Psoas muscle (tissue), 8 donors: ENCODE results near the gene UIMC1. TPM values are rescaled to one million over a fixed set of nuclear protein-coding genes. Genes with fewer than 3 reads are reported as not detected.

Experiments used
- ATAC-seq, 4 donors: fragments of 200-7000 bp; cut with Tn5 transposase; one replicate each; pipeline ENCODE4 v1.9.1; 2020; ENCODE audit warnings: moderate library complexity in 3 of 4, mild to moderate bottlenecking in 2 of 4
- DNase-seq, 2 donors: peaks; one replicate each; pipeline ENCODE4 v3.0.0-alpha.2; 2020
- H3K27ac ChIP-seq: fragments of 200-600 bp; one replicate; pipeline ENCODE4 v1.8.0; 2022
- H3K27me3 ChIP-seq, 3 donors: fragments of 200-600 bp in 1 of 3; one replicate each; pipeline versions ENCODE4 v1.6.1 to v1.8.0; 2013 to 2022; ENCODE audit warnings: low read length in 2 of 3, mild to moderate bottlenecking in 2 of 3, moderate library complexity in 1 of 3; ENCODE audit not compliant: insufficient read depth in 3 of 3
- H3K36me3 ChIP-seq, 2 donors: fragments of 200-600 bp in 1 of 2; one replicate each; pipeline versions ENCODE4 v1.6.1 to v1.8.0; 2013 to 2022; ENCODE audit warnings: low read depth in 1 of 2, mild to moderate bottlenecking in 1 of 2, moderate library complexity in 1 of 2; ENCODE audit not compliant: insufficient read depth in 1 of 2
- H3K4me1 ChIP-seq: fragments of 200-600 bp; one replicate; pipeline ENCODE4 v1.8.0; 2022
- H3K4me3 ChIP-seq: fragments of 200-600 bp; one replicate; pipeline ENCODE4 v1.8.0; 2022; ENCODE audit warnings: mild to moderate bottlenecking
- H3K9me3 ChIP-seq: fragments of 200-600 bp; one replicate; pipeline ENCODE4 v1.8.0; 2022
- CTCF ChIP-seq: fragments of 200-600 bp; IDR thresholded peaks from one replicate; pipeline ENCODE4 v1.8.0; 2022; ENCODE audit warnings: antibody characterized with exemption
- WGBS, 3 donors: extraction: QIAGEN DNeasy Blood & Tissue Kit; methylation state at CpG; one replicate each; pipeline versions ENCODE4 v1.1.6 to v1.1.7; 2013; 5-methylcytosine and 5-hydroxymethylcytosine counted together
- intact Hi-C, 2 donors: fragments of 100-400 bp; cut with DNase I; formaldehyde crosslinking; loops; one replicate each; pipeline versions ENCODE4 v1.11.0 to v1.14.2; 2022
- polyA plus RNA-seq, 3 donors: library from polyadenylated mRNA; stranded (reverse); fragments of 200-250 nt; gene quantifications; one replicate each; pipeline ENCODE4 v1.2.3, GENCODE V29; 2013
- total RNA-seq, 4 donors: library from RNA; stranded (reverse); fragmentation: NEBNext Ultra II Directional in 2 of 4; extraction: Animal tissue kit (Norgen Biotek cat#: 25700) in 2 of 4; gene quantifications; one replicate each; pipeline versions ENCODE4 v1.2.1 to v1.2.4, GENCODE V29; 2021 to 2023
- donor health status: healthy with polysubstance abuse.
- donor health status: DM: no; HTN: no; CAD: no; lungs with moderate emphysema.
- donor health status: Bipolar disorder and iron deficiency.
- donor health status: healthy.
- donor health status: DM: yes; HTN: yes; CAD: no.
- donor health status: DM: no; HTN: no; CAD: no.
- donor health status: DM: no; HTN: no; CAD: no.
- donor health status: DM: yes; HTN: yes; CAD: no.

Gene UIMC1
- total and polyA plus RNA-seq, 7 donors, result 12.7 to 40.0 (median 26.1) TPM

GRCh38 chr5:177018341-177018740 lies 11.8 kb upstream of the UIMC1 start:
- H3K9me3 ChIP-seq, result no peaks in the 10 kb centered on the region
- no peak for DNase-seq
- WGBS, 3 donors, result 74 to 85% (median 80%) methylated on average over 2 of the region's 2 CpGs
- H3K27ac ChIP-seq, result no peak overlapping the region
- H3K27me3 ChIP-seq, result no peaks in the 10 kb centered on the region
- no peak for TF ChIP-seq CTCF
- H3K36me3 ChIP-seq, result no peaks in the 10 kb centered on the region
- intact Hi-C loops, result no loop called here
- peaks cover 1% of the 10 kb centered on the region for H3K4me1 ChIP-seq
- ATAC-seq, result no peak
- H3K4me3 ChIP-seq, result no peak overlapping the region

GRCh38 chr5:177015156-177015555 lies 8.6 kb upstream of the UIMC1 start:
- no peaks in the 10 kb centered on the region for H3K36me3 ChIP-seq
- H3K27ac ChIP-seq, result no peak overlapping the region
- intact Hi-C loops, result no loop called here
- DNase-seq, result no peak
- H3K4me1 ChIP-seq, result no peaks in the 10 kb centered on the region
- no peak for ATAC-seq
- no peaks in the 10 kb centered on the region for H3K27me3 ChIP-seq
- no peaks in the 10 kb centered on the region for H3K9me3 ChIP-seq
- WGBS, 3 donors, result 91 to 97% (median 92%) methylated on average over 4 of the region's 4 CpGs
- TF ChIP-seq CTCF, result no peak
- H3K4me3 ChIP-seq, result no peak overlapping the region

- no peaks in the 10 kb centered on the region for H3K27me3 ChIP-seq
- WGBS, 3 donors, result 94 to 96% (median 96%) methylated on average over 4 of the region's 4 CpGs
- DNase-seq (no peak), ATAC-seq (no peak)
- H3K4me3 ChIP-seq, result no peak overlapping the region
- H3K4me1 ChIP-seq, result peaks cover 5% of the 10 kb centered on the region
- TF ChIP-seq CTCF, result no peak
- H3K9me3 ChIP-seq, result no peaks in the 10 kb centered on the region
- no peaks in the 10 kb centered on the region for H3K36me3 ChIP-seq
- no peak overlapping the region for H3K27ac ChIP-seq
- intact Hi-C loops, result no loop called here
These were observed 3.6 kb upstream of the UIMC1 start for GRCh38 chr5:177010153-177010552.

- no peaks in the 10 kb centered on the region for H3K36me3 ChIP-seq
- intact Hi-C loops, result no loop called here
- 62 to 79% (median 73%) methylated on average over 2 of the region's 2 CpGs for WGBS, 3 donors
These were observed 2.1 kb upstream of the UIMC1 start for GRCh38 chr5:177008716-177009115.

More at GRCh38 chr5:177008716-177009115, 2.1 kb upstream of the UIMC1 start:
- Histone ChIP-seq H3K4me3 (no peak overlapping the region), H3K4me1 (peaks cover 18% of the 10 kb centered on the region), H3K27me3 (no peaks in the 10 kb centered on the region), H3K9me3 (no peaks in the 10 kb centered on the region), H3K27ac (no peak overlapping the region)
- TF ChIP-seq CTCF, result no peak
- DNase-seq, result no peak
- ATAC-seq, result no peak
